ENCODE data around the gene MYO10.

GRCh38 chr5:16615741-16616535 lies 320.1 kb downstream of the MYO10 start:
- TF ChIP-seq CTCF (IDR thresholded peaks at IDR 0.05) (no peak), POLR2A (IDR thresholded peaks at IDR 0.05) (no peak)
